COLO829 (cell line): ENCODE results near the gene MMP2.
A peak's percentile ranks its signal among the peaks of the same experiment; 100 is the strongest.

ENCODE experiments used
- DNase-seq: peaks from one replicate; pipeline ENCODE4 v3.0.0; 2012; ENCODE audit warnings: low spot score

Gene MMP2

DNA sequence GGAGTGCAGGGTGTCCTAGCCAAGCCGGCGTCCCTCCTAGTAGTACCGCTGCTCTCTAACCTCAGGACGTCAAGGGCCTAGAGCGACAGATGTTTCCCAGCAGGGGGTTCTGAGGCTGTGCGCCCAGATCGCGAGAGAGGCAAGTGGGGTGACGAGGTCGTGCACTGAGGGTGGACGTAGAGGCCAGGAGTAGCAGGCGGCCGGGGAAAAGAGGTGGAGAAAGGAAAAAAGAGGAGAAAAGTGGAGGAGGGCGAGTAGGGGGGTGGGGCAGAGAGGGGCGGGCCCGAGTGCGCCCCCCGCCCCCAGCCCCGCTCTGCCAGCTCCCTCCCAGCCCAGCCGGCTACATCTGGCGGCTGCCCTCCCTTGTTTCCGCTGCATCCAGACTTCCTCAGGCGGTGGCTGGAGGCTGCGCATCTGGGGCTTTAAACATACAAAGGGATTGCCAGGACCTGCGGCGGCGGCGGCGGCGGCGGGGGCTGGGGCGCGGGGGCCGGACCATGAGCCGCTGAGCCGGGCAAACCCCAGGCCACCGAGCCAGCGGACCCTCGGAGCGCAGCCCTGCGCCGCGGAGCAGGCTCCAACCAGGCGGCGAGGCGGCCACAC, at the start of gene MMP2:
Gene MMP2, plus strand, starts transcription at position 372 of the 603 bp plus-strand sequence. CDS start 282 bp downstream, outside the sequence.
- DNase-seq = no peak

DNA sequence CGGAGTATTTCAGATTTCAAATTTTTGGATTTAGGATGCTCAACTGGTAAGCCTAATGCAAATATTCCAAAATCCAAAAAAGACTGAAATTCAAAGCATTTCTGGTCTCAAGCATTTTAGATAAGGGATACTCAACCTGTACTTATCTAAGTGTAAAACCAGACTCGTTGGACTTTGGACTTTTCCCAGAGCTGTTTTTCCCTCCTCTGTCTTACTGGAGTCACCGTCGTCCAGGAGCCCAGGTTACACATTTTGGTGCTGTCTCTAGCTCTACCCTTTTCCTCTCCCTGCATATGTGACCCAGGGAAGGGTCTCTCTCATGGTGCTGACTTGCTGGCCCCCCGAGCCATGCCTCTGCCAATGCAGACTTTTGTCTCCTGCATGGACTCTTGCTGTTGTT, 46.0 kb upstream of the MMP2 start:
- no peak for DNase-seq

DNA sequence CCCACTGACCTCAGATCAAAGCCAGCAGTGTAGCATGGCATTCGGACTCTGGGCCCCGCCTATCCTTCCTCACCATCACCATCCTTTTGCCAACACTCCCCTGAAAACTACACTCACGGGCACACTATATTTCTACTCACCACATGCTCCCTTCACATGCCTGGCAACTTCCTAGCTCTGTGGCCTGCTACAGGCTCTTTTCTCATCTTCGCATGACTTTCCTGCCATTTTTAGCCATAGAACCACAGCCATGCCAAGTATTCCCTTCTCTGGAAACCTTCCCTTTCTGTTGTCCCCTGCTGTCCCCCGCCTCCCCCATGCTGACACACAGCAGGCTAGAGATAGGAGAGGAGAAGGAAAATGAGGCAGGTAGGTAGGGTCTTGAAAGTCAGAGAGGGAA, 45.5 kb upstream of the MMP2 start:
- no peak for DNase-seq

DNA sequence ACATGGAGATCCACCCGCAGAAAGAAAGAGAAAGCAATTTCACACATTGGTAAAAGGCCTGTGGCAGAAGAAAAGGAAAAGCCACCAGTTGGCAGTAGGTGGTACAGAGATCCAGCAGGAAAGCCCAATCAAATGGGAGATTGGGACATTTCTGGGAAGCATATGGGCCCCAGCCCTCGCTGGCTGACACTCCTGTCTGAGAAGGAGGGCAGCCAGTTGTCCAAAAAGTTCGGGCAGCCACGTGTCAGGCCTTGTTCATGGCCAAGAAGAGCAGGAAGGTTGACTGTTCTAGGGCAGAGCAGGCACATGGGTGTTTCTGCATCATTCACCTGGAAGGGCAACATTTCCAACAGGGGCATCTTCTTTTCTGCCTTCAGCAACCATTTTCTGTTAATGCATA, 45.0 kb upstream of the MMP2 start:
- no peak for DNase-seq

DNA sequence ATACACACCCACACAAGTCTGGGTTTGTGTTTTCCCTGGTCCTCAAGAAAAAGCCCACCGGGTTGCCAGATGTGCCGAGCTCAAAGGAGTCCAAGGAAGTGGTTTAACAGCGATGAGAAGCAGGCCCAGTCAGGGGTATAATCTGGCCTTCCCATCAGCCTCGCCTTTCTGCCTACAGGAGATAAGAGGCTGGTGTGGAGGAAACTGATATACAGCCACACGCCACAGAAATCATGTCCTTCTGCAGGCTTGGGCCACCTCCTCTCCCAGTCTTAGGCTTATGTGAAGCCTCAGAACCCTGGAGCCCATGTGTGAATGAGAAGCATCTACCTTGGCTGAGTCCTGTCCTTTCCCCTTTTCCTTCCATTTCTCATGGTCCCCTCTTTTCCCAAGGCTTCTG, 43.6 kb upstream of the MMP2 start:
- no peak for DNase-seq

DNA sequence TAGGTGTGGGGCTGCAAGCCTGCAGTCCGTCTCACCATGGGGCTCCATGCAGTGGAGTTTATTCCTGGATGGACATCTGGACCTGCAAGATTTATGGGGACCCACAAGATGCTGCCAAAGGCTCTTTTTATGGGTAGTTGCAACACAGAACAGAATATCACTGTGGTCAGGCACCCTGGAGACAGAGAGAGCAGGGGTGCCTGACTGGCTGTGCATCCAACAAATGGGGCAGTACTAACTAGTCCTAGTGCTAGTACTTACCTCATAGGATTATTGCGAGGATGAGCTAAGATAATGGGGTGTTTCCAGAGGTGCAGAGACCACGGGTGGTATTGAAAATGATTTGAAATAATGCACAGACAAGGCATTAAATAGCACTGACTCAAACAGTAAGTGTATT, 42.4 kb upstream of the MMP2 start:
- DNase-seq = no peak

DNA sequence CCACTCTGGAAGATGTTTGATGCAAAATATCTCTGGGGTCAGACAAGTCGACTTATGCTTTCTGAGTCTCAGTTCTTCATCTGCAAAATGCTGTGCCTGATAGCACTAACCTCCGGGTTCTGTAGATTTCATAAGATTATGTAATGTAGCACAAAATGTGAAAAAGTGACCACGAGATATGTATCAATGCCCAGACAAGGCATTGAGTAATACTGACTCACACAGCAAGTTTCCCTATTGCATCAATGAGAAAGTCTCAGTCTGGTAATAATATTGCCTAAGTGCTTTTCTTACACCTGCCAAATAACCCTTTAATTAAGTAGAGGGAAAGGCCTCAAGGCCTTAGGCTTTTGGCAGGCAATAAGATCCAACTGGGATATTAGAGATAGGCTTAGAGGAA, 41.4 kb upstream of the MMP2 start:
- DNase-seq = no peak

DNA sequence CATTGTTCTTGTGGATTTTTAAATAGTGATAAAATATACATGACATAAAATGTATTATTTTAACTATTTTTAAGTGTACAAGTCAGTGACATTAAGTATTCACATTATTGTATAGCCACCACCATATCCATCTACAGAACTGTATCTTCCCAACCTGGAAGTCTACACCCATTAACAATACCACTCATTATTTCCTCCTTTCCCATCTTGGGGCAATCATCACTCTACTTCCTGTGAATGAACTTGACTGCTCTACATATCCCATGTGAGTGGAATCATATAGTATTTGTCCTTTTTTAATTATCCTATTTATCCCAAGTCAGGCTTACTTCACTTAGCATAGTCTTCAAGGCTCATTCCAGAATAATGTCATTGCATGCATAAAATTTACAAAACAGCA, 40.7 kb upstream of the MMP2 start:
- DNase-seq = no peak

DNA sequence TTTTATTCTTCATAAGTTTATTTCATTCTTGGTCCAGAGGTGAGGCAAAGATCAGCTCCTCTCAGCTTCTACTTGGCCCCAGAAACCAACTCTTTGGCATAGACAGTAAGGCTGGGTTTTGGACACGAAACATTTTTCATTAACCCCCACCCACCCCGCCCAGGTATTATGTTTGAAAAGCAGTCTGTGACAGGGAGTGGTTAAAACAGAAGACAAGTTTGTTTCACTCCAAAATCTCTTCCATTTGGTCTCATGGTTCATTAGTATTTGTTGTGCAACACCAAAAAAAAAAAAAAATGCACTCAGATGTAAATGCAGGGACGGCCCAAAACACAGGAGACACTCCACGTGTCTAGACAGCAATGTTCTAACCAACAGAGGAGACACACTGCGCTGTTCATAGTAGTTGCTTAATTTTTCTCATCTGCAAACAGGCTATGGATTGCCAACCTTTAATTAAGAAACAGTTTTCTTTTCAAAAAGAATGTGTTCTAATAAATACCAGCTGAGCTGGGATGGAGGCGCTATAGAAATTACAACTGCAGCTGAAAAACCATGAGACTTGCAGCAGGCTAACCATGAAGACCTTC, 39.8 kb upstream of the MMP2 start:
- DNase-seq = no peak

DNA sequence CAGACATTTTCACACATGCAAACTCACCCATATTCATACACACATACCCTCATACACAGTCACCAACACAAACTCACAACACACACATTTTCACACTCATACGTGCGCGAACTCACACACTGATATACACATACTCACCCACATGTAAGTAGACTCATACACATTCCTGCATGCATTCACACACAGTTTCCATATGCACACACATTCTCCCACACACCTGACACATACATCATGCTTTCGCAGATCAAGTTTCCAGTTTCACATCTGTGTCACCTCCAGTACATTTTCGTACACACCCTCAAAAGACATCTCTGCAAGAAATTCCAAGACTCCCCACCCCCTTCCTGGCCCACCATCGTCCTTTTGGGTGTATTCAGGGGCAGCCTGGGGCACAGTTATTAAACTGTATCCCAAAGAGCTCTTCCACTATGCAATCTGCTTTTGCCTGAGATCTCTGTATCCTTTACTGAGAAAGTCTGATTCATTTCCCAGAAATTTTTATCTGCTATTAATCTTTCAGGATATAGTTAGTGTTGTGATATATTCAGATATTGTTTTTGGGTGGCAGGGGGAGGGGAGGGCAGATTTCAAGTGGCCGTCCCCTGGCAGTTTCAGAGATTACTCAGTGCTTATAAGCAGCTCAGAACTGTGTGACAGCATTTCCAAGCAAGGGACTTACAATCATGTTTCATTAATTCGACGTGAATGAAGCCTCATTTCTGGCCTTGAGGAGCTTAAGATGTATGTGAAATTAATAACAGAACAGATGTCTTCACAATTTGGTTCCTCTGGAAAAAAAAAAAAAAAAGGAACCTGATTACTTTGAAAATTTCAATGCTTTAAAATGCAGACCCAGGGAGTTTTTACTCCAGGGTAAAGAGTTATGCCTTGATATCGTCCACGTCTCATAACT, 35.3 kb upstream of the MMP2 start:
- DNase-seq = no peak

DNA sequence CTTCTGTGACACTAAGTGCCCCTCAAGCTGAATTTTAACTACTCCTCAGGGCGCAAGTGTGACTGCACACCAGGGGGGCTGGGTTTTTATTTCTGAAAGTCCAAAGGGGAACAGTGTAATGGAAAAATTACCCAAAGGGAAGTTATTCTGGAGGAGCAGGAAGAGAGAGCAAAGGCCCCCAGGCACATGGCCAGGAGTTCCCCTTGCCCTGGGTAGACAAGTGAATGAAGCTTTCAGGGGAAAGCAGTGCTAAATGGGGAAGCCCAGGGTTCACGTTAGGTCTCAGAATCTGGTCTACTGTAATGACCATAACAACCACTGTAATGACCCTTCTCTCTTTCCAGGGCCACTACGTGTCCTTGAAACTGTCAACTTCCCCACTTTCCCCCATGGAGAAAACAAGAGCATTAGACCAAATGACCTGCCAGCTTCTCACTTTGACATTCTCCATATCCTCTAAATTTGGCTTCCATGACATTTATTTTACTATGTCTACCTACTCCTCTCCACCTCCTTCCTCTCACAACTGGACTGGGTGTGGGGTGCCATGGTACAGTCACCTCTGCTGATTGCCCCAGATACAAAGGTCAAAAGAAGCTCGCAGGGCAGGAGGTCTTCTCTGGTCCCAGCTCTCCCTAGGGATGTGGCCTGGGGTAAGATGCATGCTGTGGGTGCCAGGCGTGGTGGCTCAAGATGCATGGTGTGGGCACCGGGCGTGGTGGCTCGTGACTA, 34.1 kb upstream of the MMP2 start:
- no peak for DNase-seq

DNA sequence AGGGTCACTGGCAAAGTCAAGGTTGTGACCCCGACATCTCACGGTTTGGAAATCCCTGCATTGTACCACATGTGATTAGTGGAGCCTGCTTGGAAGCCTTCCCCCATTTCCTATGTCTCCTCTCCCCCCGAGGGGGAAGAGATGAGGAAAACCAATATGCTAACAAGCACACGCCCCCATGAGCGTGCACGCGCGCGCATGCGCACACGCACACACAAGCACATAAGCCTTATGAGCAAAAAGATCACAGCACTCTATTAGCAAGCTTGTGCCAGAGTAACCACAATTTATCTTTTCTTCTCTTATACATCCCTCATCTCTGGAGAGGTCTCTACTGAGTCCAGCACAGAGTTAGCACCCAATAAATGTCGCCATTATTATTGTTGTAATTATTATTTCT, 31.8 kb upstream of the MMP2 start:
- no peak for DNase-seq

DNA sequence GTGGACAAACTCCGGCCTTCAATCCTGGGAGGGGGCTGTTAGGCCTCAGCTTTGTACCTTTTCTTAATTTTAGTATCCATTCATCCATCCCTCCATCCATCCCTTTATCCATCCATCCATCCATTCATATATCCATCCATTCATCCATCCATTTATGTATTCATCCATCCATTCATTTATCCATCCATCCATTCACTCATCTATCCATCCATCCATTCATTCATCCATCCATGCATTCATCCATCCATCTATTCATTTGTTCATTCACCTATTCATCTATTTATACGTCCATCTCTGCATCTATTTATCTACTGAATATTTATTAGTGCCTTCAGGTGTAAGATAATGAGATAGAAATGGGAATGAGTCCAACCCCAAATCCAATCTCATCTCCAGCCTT, 26.0 kb upstream of the MMP2 start:
- no peak for DNase-seq

DNA sequence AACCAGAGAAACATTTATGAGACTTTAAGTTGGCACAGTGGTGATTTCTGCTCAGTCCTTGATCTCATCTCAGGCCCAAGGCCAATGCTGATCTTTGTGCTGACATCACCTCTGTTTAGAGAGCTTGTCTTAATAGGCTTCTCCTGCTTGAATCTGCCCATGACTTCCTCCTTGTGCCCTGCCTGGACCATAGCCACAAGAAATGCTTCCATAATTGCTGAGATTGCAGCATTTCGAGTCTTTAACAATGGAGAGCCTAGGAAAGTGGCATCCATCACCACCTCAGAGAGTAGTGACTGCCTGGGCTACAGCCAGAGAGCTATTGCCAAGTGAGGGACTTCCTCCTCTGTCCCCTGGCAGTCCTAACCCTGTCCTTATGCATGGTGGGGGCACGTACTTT, 25.1 kb upstream of the MMP2 start:
- no peak for DNase-seq

DNA sequence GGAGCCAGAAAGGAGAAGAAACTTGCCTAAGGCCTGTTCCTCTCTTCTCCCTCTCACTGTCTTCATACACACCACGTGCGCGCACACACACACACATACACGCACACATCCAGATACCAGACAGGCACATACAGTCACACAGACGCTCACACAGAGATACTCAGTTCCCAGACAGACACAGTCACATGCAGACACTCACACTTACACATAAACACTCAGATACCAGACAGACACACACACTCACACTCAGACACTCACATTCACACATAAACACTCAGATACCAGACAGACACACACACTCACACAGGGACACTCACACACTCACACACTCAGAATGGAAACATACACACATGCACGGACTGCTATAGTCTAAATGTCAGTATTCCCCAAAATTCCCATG, 24.1 kb upstream of the MMP2 start:
- no peak for DNase-seq

DNA sequence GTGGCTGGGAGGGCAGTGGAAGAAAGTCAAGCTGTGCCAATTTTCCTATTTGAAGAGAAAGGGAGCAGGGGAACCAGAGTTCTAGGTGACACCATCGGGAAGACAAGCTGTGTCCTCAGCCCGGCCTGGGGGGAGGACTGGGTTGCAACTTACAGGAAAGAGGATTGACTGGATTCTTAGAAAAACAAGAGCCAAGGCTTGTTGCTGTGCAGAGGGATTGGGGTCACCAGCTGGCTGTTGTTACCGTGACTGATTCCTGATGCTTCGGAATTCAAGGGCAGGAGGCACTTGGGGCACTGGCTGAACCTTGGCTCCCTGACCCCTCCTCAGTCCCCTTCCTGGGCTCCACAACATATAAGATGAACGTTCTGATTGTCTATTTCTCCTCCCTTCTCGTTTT, 16.8 kb upstream of the MMP2 start:
- no peak for DNase-seq

DNA sequence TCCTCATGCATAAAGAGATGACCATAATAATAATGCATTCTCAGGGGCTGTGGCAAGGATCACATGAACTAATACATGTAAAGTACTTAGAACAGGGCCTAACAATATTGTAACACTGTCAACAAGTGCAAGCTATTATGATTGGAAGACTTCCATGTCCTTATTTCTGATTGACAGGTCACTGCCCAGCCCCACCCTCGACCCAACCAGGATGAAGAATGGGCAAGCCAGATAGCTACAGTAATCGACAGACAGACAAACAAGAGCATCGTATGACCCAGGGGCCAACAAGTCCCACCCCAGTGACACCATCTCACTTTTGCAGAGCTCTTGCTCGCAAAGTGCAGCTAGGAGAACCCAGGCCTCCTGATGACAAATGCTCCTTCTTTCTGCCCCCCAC, 14.6 kb upstream of the MMP2 start:
- DNase-seq = no peak

DNA sequence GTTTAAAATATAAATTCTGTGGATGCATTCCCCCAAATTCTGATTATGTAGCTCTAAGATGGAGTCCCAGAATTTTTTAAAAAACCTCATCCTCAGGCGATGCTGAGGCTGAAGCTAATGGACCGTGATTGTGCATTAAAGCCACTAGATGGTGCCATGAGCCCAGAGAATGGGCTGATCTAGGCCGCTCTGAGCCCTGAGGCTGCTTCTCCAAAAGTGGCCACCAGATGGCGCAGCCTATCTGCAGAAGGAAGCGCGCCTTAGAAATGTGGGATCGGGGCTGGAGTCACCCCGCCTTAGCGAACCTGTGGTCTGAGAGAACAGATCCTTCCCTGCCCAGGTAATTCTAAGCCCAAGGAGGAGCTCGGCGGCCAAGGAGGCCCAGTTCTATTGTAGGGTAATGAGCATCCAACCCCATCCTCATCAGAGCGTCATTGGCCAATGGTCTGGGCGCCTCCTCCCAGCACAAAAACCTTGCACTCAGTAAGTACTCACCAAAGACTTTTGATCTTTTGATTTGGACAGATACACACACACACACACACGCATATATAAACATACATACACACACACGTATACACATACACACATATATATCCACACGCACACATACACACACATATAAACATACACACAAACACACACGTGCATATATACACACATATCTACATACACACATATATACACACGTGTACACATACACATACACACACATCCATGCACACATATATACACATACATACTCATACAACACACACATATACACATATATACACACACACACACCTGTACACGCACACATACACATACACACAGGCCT, 13.7 kb upstream of the MMP2 start:
- peak; percentile 64 for DNase-seq

DNA sequence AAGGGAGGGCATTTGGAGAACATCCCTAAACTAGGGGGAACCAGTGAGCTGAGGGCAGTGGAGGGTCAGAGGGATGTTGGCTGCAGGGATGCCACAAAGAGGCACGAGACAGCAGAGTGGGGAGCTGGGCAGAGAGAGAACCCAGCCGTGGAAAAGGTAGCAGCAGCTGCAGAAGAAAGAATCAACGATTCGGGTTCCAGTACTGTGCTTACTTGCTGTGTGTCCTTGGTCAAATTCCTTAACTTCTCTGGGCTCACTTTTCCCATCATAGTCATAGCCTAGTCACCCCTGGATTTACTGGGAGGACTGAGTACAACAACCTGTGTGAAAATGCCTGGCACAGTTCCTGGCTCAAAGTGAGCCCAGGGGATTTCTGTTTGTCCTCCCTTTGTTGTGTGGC, 12.8 kb upstream of the MMP2 start:
- DNase-seq = no peak

DNA sequence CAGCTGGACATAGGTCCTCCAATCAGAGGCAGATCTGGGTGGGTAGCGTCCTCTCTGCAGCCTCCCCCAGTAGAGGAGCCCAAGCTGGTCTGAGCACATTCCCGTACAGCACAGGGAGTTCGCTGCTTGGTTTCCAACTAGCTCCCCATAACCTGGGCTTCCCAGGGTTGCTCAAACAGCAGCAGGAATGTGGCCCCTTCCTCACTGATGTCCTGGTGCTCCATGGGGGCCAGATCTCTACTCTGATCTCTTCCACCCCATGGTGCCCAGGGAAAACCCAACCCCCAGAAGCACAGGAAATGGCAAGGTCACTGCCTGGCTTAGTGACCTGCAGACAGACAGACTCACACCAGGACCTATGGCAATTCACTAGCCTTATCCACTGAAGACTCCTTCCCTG, 11.1 kb upstream of the MMP2 start:
- no peak for DNase-seq

DNA sequence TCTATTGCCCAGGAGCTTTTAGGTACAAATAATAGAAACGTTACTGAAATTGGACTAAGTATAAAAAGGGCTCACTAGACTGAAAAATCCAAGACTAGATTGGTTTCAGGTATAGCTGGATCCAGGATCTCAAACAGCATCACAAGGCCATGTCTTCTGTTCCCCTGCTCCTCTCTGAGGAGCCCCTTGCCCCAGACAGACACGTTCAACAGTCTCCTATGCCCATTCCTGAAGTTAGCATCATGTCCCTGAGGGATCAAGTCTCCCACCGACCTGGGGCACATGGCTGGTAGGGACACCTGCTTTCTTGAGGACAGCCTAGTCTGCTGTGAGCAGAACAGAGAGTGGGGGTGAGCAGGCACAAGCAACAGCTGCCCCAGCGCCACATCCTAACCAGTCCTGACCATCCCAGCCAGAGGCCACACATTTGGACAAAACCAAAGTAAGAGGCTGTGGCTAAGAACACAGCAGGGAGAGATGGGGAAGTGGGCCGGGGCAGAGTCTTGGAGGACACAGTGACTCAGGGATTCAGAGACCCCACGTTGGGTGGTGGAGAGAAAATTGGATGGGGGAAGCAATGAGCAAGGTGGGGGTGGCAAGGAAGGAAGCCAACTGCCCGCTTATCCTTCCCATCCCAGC, 10.5 kb upstream of the MMP2 start:
- no peak for DNase-seq
